Activated effector memory CD4-positive, alpha-beta T cell treated with anti-CD3 and anti-CD28 coated beads, Interleukin-2, amount 50 U/mL, for 16 hours (primary cell): ENCODE measurements around the gene HNRNPAB.

Experiments
- DNase-seq: peaks from one replicate; pipeline ENCODE4 v3.0.0-alpha.2; 2020

Gene HNRNPAB

GRCh38 chr5:178204182-178204934, at the start of gene HNRNPAB:
Gene HNRNPAB (plus strand): TSS chr5:178204533. CDS start chr5:178204838, 305 bp downstream.
- DNase-seq: peak; percentile 98

- DNase-seq: no peak
Observed at GRCh38 chr5:178155065-178155464, 49.3 kb upstream of the HNRNPAB start.

DNA sequence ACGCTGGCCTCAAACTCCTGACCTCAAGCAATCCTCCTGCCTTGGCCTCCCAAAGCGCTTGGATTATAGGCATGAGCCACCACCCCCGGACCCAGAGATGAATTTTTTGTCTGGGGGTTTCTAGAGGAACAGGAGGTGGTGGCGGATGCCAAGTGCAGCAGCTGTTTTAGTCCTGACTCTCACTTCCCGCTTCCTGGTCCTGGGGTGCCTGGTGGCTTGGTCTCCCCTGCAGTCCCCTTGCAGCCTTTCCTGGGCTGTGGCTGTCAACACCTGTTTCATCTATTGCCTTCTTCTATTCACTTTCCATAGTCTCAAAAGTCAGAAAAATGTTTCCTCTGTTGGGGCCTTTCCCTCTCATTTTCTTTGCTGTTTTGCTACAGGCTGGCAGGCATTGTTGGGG, 44.2 kb upstream of the HNRNPAB start:
- no peak for DNase-seq

GRCh38 chr5:178162481-178162880, 41.9 kb upstream of the HNRNPAB start:
- DNase-seq: no peak

- DNase-seq: peak; percentile 97
Observed at GRCh38 chr5:178163772-178164735, 40.3 kb upstream of the HNRNPAB start.

- DNase-seq: no peak
Observed at GRCh38 chr5:178165581-178165980, 38.8 kb upstream of the HNRNPAB start.

DNA sequence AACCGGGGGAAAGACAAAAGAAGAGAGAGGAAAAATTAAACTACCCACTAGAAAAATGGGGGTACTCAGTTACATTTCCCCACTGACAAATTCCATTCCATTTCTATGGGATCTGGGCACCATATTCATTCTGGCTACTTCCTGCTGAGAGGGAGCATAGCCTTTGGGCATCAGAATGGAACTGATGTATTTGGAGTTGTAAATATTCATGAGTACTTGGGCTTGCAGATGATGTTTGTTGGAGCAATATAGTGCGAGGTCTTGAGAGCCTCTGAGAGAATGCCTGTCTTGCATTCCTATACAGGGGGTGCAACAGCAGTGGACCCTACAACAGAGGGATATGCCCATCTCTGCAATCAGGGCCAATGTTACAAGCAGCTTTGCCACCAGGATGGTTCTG, 33.9 kb upstream of the HNRNPAB start:
- no peak for DNase-seq

DNA sequence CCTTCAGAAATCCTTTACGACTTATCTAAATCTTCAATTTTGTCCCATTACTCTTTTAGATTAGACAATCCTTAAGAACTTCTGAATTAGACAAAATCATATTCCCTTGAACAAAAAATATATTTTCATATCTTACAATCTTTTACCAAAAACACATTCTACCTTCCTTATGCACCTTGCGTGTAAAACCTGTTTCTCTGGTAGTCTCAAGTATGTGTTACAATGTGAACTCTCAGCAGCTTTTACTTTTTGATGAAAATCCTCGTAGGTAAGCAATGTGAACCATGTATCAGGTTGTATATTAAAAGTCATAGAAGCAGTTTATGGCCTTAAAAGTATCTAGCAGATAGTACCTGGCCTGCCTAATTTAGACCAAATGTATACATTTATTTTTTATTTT, 29.9 kb upstream of the HNRNPAB start:
- no peak for DNase-seq

GRCh38 chr5:178176791-178177190, 27.5 kb upstream of the HNRNPAB start:
- DNase-seq: no peak

GRCh38 chr5:178177569-178177968, 26.8 kb upstream of the HNRNPAB start:
- DNase-seq: no peak

- DNase-seq: no peak
Observed at GRCh38 chr5:178180141-178180863, 24.0 kb upstream of the HNRNPAB start.

DNA sequence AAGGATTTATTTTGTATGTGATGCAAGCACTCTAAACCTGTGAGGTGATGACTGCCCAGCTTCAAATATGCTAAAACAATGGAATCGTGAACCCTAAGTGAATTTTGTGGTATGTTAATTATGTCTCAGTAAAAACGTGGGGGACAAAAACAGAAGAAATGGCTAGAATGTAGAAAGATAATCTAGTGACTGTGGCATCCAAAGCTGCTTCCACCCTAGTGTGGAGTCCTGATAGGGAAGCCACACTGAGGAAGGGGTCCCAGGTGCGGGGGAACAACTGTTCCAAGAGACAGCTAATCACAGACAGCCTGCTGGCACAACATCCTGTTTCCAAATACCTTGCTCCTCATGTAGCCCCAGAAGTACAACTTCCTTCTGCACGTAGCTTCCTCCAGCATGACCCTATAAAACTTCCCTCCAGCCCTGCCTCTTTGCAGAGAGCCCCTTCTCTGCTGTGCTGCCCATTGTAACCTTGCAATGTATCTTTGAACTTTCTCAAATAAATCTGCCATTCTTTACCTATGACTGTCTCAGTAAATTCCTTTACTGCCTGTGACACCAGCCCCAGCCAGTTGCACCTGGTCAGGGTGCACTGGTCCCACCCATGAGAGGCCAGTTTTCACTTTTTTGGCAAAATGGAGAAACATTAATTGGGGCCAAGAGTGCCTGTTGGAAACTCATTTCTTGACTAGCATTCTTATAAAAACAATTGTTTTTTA, 22.0 kb upstream of the HNRNPAB start:
- DNase-seq: no peak

- DNase-seq: no peak
Observed at GRCh38 chr5:178186427-178186826, 17.9 kb upstream of the HNRNPAB start.

DNA sequence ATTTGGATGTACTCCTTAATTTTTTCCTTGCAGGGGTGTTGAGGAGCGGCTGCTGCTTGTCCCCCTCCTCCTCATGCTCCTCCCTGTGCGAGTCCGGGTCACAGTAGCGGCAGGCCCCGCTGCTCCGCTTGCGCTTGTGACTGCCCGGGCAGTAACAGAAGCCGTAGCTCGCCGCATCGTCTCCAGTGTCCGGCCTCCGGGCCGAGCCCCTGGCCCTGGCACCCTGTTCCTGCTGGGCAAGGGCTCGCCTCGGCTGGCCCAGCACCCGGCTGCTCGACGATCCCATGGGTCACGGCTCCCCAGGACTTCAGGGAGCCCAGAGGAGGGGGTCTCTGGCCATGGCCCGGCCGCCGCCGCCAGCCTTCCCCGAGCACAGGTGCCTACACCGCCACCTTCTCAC, 17.3 kb upstream of the HNRNPAB start, which contains the start of gene GMCL2:
Gene GMCL2, minus strand, starts transcription at position 358 of the 400 bp plus-strand sequence. Its CDS starts 72 bp downstream, at position 286.
- no peak for DNase-seq

- no peak for DNase-seq
Observed at GRCh38 chr5:178189433-178189832, 14.9 kb upstream of the HNRNPAB start.

DNA sequence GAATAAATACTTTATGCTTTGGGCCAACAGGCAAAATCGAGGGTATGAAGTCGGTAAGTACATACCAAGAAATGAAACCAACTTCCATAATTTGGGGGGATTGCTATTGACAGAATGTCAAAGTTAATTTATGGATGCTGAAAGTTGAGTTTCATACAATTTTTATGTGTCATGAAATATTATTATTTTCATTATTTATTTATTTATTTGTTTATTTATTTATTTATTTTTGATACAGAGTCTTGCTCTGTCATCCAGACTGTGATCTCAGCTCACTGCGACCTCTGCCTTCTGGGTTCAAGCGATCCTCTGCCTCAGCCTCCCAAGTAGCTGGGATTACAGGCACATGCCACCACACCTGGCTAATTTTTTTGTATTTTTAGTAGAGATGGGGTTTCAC, 12.7 kb upstream of the HNRNPAB start:
- no peak for DNase-seq

DNA sequence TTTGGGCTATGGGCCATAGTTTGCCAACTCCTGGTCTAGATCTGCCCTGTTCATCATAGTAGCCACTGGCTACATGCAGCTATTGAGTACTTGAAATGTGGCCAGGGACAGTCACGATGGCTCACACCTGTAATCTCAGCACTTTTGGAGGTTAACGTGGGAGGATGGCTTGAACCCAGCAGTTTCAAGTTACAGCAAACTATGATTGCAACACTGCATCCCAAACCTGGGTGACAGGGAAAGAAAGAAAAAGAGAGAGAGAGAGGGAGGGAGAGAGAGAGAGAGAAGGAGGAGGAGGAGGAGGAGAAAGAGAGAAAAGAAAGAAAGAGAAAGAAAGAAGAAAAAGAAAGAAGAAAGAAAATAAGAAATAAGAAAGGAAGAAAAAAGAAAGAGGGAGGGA, 12.1 kb upstream of the HNRNPAB start:
- DNase-seq: no peak

- DNase-seq: no peak
Observed at GRCh38 chr5:178192787-178193186, 11.5 kb upstream of the HNRNPAB start.

DNA sequence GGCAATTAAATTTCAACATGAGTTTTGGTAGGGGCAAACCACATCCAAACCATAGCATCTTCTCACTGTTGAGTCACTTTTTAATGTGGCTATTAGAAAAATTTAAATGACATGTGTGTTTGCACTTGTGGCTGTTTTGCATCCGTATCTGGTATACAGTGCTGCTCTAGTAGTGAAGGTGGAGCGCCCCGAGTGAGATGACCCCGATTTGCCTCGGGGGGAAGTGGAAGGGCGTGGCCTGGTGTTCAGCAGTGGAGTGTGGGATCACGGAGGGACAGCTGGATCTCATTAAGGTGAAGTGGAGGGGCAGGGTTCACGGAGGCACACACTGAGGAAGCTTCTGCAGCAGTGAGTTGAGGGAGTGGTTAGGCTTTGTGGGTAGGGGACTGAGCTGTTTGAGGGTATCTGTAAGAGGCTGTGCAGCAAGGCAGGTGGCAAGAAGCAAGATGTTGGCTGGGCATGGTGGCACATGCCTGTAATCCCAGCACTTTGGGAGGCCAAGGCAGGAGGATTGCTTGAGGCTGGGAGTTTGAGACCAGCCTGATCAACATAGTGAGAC, 11.0 kb upstream of the HNRNPAB start:
- DNase-seq: no peak

GRCh38 chr5:178194026-178194425, 10.3 kb upstream of the HNRNPAB start:
- no peak for DNase-seq

DNA sequence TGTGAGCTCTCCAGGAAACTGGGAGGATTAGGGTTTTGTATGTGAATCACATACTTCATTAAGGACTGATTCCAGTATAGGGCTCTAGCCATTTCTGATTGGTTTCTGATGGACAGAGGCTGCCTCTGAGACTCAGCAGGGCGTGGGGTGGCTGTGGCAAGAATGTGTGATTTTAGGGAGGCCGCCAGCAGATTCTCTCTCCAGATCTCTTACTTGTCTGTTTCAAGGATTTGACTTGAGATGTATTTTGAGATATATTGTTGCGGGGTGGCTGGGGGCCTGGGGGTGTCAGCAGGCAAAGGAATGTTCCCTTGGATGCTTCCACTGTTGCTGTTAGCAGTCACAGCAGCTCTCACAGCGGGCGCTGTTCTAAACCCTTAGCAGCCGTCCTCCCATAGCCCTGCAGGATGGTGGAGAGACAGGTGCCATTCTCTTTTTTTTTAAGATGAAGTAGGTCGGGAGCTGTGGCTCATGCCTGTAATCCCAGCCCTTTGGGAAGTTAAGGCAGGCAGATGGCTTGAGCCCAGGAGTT, 8.0 kb upstream of the HNRNPAB start:
- no peak for DNase-seq

GRCh38 chr5:178196986-178197385, 7.3 kb upstream of the HNRNPAB start:
- peak; percentile 34 for DNase-seq
